Measurements from ENCODE around the gene RRP1B.

DNA sequence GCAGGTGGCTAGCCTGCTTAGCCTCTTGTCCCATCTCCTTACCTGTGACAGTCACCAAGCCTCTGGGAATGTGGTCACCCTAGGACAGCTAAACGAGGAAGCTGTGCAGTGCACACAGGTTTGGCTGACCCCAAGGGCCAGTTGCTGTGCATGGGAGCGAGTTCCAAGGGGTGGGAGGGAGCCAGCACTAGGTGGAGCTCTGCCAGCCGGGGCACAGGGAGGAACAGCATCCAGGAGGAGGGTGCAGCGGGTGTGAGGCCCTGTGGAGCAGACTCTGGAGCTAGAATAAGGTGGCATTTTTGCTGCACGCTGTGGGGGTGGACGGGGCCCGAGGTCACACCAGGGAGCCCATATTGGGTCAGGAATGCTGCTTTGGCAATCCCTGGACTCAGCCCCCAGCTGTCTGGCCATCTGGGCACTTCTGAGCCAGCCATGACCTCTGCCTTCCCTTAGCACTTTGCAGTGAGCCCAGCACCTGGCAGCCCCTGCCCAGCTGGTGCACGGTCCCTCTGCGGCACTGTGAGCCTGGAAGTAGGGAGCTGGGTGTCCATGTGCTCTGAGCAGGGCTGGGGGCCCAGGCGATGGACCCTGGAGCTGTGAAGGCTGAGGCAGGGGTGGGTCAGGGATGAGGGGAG is 68.3 kb downstream of the RRP1B start:
- TF ChIP-seq, protein P1, sequence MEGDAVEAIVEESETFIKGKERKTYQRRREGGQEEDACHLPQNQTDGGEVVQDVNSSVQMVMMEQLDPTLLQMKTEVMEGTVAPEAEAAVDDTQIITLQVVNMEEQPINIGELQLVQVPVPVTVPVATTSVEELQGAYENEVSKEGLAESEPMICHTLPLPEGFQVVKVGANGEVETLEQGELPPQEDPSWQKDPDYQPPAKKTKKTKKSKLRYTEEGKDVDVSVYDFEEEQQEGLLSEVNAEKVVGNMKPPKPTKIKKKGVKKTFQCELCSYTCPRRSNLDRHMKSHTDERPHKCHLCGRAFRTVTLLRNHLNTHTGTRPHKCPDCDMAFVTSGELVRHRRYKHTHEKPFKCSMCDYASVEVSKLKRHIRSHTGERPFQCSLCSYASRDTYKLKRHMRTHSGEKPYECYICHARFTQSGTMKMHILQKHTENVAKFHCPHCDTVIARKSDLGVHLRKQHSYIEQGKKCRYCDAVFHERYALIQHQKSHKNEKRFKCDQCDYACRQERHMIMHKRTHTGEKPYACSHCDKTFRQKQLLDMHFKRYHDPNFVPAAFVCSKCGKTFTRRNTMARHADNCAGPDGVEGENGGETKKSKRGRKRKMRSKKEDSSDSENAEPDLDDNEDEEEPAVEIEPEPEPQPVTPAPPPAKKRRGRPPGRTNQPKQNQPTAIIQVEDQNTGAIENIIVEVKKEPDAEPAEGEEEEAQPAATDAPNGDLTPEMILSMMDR (IDR thresholded peaks at IDR 0.05) = no peak
- no peak for TF ChIP-seq POLR2A (IDR thresholded peaks at IDR 0.05)

Data from esophagus squamous epithelium (tissue), 4 donors.